Ishikawa (cell line): ENCODE measurements around the gene RPS10.

Source experiments
- CREB1 ChIP-seq: IDR thresholded peaks from 2 replicates; pipeline ENCODE4 v1.6.1; 2012; ENCODE audit warnings: low read depth
- EGR1 ChIP-seq: IDR thresholded peaks from 2 replicates; pipeline ENCODE4 v1.6.1; 2012
- EP300 ChIP-seq: IDR thresholded peaks from 2 replicates; pipeline ENCODE4 v1.6.1; 2012; ENCODE audit warnings: borderline replicate concordance
- RAD21 ChIP-seq: IDR thresholded peaks from 2 replicates; pipeline ENCODE4 v1.6.1; 2012; ENCODE audit warnings: low read depth
- TAF1 ChIP-seq: IDR thresholded peaks from 2 replicates; pipeline ENCODE4 v1.6.1; 2012; ENCODE audit warnings: low read depth, mild to moderate bottlenecking
- TCF12 ChIP-seq: IDR thresholded peaks from 2 replicates; pipeline ENCODE4 v1.6.1; 2012; ENCODE audit warnings: low read depth
- TEAD4 ChIP-seq: IDR thresholded peaks from 2 replicates; pipeline ENCODE4 v1.6.1; 2012
- TF ChIP-seq, protein P1 (sequence below): IDR thresholded peaks from 2 replicates; pipeline ENCODE4 v1.6.1; 2012

DNA sequence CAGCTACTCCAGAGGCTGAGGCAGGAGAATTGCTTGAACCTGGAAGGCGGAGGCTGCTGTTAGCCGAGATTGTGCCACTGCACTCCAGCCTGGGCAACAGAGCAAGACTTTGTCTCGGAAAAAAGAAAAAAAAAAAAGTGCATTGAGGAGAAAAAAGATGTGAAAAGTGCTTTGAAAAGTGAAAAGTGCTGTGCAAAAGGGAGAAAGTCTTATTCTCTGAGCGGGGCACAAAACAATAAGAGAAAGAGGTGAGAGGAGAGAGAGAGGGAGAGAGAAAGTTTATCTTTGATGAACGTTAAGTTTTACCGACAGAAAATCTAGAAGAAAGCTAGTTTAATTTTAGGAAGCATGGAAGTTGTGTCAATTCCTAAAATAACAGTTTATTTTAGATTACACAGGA lies 36.1 kb upstream of the RPS10 start:
- no peak for TF ChIP-seq EGR1
- TF ChIP-seq TCF12, result no peak
- TF ChIP-seq RAD21, result no peak
- TF ChIP-seq TAF1, result no peak
- no peak for TF ChIP-seq CREB1
- TF ChIP-seq EP300, result no peak
- TF ChIP-seq, protein P1, sequence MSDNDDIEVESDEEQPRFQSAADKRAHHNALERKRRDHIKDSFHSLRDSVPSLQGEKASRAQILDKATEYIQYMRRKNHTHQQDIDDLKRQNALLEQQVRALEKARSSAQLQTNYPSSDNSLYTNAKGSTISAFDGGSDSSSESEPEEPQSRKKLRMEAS, result no peak
- no peak for TF ChIP-seq TEAD4
